Smooth muscle cell (in vitro differentiated cells): ENCODE data around the gene SLC66A3. TPM values are rescaled to one million over a fixed set of nuclear protein-coding genes. Genes with fewer than 3 reads are reported as not detected.
"Not testable (repeated sequence)": the region's sequence is repeated elsewhere in the genome, so short reads cannot be mapped to it uniquely, and the experiment has no call there.

Source experiments
- DNase-seq: peaks from one replicate; lab custom pipeline; 2025; ENCODE audit not compliant: unreplicated experiment; lab: John Stamatoyannopoulos, UW
- H2AFZ ChIP-seq: fragments of 200-600 bp; sonication (generic); 2 replicates; pipeline ENCODE4 v1.6.0; 2016; ENCODE audit warnings: antibody characterized with exemption, low read depth, mild to moderate bottlenecking
- H3F3A ChIP-seq: fragments of 200-600 bp; sonication (generic); 2 replicates; pipeline ENCODE4 v1.6.0; 2017; ENCODE audit warnings: antibody characterized with exemption, low read depth
- H3K27ac ChIP-seq: fragments of 200-600 bp; sonication (generic); 2 replicates; pipeline ENCODE4 v1.5.1; 2016; ENCODE audit warnings: low read depth, mild to moderate bottlenecking
- H3K27me3 ChIP-seq: fragments of 200-600 bp; sonication (generic); 2 replicates; pipeline ENCODE4 v1.6.1; 2016; ENCODE audit warnings: low read depth, mild to moderate bottlenecking
- H3K36me3 ChIP-seq: fragments of 200-600 bp; sonication (generic); 2 replicates; pipeline ENCODE4 v1.5.1; 2016; ENCODE audit warnings: low read depth
- H3K4me1 ChIP-seq: fragments of 200-600 bp; sonication (generic); 2 replicates; pipeline ENCODE4 v1.5.1; 2016; ENCODE audit warnings: low read depth
- H3K4me2 ChIP-seq: fragments of 200-600 bp; sonication (generic); 2 replicates; pipeline ENCODE4 v1.6.0; 2016; ENCODE audit warnings: mild to moderate bottlenecking
- H3K4me3 ChIP-seq: fragments of 200-600 bp; sonication (generic); 2 replicates; pipeline ENCODE4 v1.5.1; 2016; ENCODE audit warnings: mild to moderate bottlenecking
- H3K79me2 ChIP-seq: fragments of 200-600 bp; sonication (generic); 2 replicates; pipeline ENCODE4 v1.6.0; 2016; ENCODE audit warnings: low read depth, mild to moderate bottlenecking
- H3K9ac ChIP-seq: fragments of 200-600 bp; sonication (generic); 2 replicates; pipeline ENCODE4 v1.6.0; 2016; ENCODE audit warnings: low read depth
- H3K9me3 ChIP-seq: fragments of 200-600 bp; sonication (generic); replicated peaks from 2 replicates; pipeline ENCODE4 v1.5.1; 2016; ENCODE audit warnings: low read depth
- H4K20me1 ChIP-seq: fragments of 200-600 bp; sonication (generic); 2 replicates; pipeline ENCODE4 v1.6.0; 2016; ENCODE audit warnings: low read depth
- WGBS: methylation state at CpG from one replicate; pipeline ENCODE4 v1.1.7; 2016; ENCODE audit warnings: low lambda C conversion rate; 5-methylcytosine and 5-hydroxymethylcytosine counted together
- polyA plus RNA-seq: library from polyadenylated mRNA; unstranded; fragments of >200 nt; fragmentation: Nextera tagmentation; extraction: Ambion mirVana; gene quantifications from 2 replicates; pipeline ENCODE4 v1.2.1, GENCODE V29; 2016
- total RNA-seq: library from RNA; depleted of rRNA; stranded (reverse); fragments of >200 nt; gene quantifications from 2 replicates; pipeline ENCODE4 v1.2.3, GENCODE V29; 2014
- TF ChIP-seq, protein P1 (sequence below): fragments of 200-600 bp; sonication (generic); IDR thresholded peaks from 2 replicates; pipeline ENCODE4 v1.5.1; 2017; ENCODE audit warnings: borderline replicate concordance, mild to moderate bottlenecking, antibody characterized with exemption; ENCODE audit not compliant: insufficient read depth, poor library complexity, severe bottlenecking

Gene SLC66A3
- total and polyA plus RNA-seq, 2 experiments from 2014 or later = 33.5 to 37.2 TPM

GRCh38 chr2:11160731-11161455, 5.6 kb downstream of the SLC66A3 start:
- Histone ChIP-seq H3F3A (no peaks in the 10 kb centered on the region), H3K9me3 (no peaks in the 10 kb centered on the region), H3K79me2 (no peaks in the 10 kb centered on the region), H3K27ac (no peak overlapping the region), H3K27me3 (no peaks in the 10 kb centered on the region), H3K4me1 (no peaks in the 10 kb centered on the region), H3K9ac (no peak overlapping the region), H4K20me1 (no peaks in the 10 kb centered on the region), H2AFZ (no peak overlapping the region), H3K4me2 (no peak overlapping the region), H3K4me3 (no peak overlapping the region), H3K36me3 (no peaks in the 10 kb centered on the region)
- 92% methylated on average over 15 of the region's 15 CpGs for WGBS
- TF ChIP-seq, protein P1, sequence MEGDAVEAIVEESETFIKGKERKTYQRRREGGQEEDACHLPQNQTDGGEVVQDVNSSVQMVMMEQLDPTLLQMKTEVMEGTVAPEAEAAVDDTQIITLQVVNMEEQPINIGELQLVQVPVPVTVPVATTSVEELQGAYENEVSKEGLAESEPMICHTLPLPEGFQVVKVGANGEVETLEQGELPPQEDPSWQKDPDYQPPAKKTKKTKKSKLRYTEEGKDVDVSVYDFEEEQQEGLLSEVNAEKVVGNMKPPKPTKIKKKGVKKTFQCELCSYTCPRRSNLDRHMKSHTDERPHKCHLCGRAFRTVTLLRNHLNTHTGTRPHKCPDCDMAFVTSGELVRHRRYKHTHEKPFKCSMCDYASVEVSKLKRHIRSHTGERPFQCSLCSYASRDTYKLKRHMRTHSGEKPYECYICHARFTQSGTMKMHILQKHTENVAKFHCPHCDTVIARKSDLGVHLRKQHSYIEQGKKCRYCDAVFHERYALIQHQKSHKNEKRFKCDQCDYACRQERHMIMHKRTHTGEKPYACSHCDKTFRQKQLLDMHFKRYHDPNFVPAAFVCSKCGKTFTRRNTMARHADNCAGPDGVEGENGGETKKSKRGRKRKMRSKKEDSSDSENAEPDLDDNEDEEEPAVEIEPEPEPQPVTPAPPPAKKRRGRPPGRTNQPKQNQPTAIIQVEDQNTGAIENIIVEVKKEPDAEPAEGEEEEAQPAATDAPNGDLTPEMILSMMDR = no peak
- no peak for DNase-seq

- DNase-seq = no peak
- Histone ChIP-seq H3K4me3 (no peak overlapping the region), H3K4me1 (no peaks in the 10 kb centered on the region), H3K4me2 (no peak overlapping the region), H3F3A (no peaks in the 10 kb centered on the region), H3K9ac (no peak overlapping the region), H2AFZ (no peak overlapping the region), H3K9me3 (no peaks in the 10 kb centered on the region), H3K79me2 (no peaks in the 10 kb centered on the region), H4K20me1 (no peaks in the 10 kb centered on the region), H3K36me3 (no peaks in the 10 kb centered on the region), H3K27ac (no peak overlapping the region), H3K27me3 (no peaks in the 10 kb centered on the region)
- 94% methylated on average over 4 of the region's 4 CpGs for WGBS
- TF ChIP-seq, protein P1 = no peak
Observed at GRCh38 chr2:11161747-11162146, 6.5 kb downstream of the SLC66A3 start.

DNA sequence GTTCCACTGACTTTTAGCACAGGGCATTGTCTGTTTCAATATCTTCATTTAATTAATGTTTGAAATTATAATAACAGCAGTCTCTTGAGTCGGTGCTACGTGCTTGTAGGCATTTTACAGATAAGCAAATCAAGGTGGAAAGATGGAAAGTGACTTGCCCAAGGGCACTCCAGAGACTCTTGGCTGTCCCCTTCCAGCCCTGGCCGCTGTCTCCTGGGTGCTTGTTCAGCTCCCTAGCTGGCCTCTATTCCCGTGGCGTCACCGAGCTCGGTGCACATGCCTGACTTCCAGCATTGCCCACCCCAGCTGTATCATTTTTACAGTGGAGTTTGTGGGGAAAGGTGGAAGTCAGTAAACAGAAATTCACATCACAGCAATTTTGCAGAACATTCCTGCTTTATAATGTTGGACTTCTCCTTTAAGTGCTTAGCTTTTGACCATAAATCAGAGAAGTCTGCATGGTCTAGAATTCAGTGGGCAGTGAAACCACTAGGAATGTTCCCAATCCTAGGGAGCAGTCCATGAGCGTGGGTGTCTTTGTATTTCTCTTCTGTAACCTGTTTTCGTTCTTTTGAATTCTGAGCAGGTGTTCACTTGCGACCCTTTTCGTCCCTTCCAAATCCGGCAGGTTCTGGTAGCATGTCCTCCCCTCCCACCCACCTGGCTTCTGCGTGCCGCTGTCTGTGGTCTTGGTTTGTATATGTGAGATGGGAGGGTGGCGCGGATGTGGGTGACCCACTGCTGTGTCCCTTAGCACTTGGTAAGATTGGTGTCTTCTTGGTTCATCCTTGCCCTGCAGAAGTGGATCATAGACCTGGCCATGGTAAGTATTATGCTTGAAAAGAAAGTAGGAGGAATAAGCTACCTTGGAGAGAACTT, 8.4 kb downstream of the SLC66A3 start:
- WGBS = 83% methylated on average over 16 of the region's 16 CpGs
- H3K9me3 ChIP-seq = no peaks in the 10 kb centered on the region
- TF ChIP-seq, protein P1 = no peak
- no peak overlapping the region for H3K4me2 ChIP-seq
- no peaks in the 10 kb centered on the region for H4K20me1 ChIP-seq
- H3K4me1 ChIP-seq = no peaks in the 10 kb centered on the region
- H3K9ac ChIP-seq = no peak overlapping the region
- H2AFZ ChIP-seq = no peak overlapping the region
- no peaks in the 10 kb centered on the region for H3F3A ChIP-seq
- no peak overlapping the region for H3K27ac ChIP-seq
- no peaks in the 10 kb centered on the region for H3K79me2 ChIP-seq
- H3K4me3 ChIP-seq = no peak overlapping the region
- H3K36me3 ChIP-seq = no peaks in the 10 kb centered on the region
- H3K27me3 ChIP-seq = no peaks in the 10 kb centered on the region
- DNase-seq = no peak

DNA sequence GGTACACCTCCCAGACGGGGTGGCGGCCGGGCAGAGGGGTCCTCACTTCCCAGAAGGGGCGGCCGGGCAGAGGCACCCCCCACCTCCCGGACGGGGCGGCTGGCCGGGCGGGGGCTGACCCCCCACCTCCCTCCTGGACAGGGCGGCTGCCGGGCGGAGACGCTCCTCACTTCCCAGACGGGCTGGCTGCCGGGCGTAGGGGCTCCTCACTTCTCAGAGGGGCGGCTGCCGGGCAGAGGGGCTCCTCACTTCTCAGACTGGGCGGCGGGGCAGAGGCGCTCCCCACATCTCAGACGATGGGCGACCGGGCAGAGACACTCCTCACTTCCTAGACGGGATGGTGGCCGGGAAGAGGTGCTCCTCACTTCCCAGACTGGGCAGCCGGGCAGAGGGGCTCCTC, 9.8 kb downstream of the SLC66A3 start:
- H3F3A ChIP-seq, H2AFZ ChIP-seq, DNase-seq, H3K27ac ChIP-seq, H3K4me3 ChIP-seq, H3K4me2 ChIP-seq, H3K9me3 ChIP-seq, H3K79me2 ChIP-seq, H3K36me3 ChIP-seq, H3K27me3 ChIP-seq, H4K20me1 ChIP-seq, H3K9ac ChIP-seq, H3K4me1 ChIP-seq: not testable (repeated sequence)
- 97% methylated on average over 15 of the region's 28 CpGs for WGBS
